HG03378 (cell line): Measurements from ENCODE around the gene NXF1.
"Not testable (repeated sequence)": the region's sequence is repeated elsewhere in the genome, so short reads cannot be mapped to it uniquely, and the experiment has no call there.

Source experiments
- ATAC-seq: cut with Tn5 transposase; IDR thresholded peaks from one replicate; pipeline ENCODE4 v1.9.1; 2021; ENCODE audit warnings: mild to moderate bottlenecking, moderate library complexity; ENCODE audit not compliant: unreplicated experiment

Gene NXF1

DNA sequence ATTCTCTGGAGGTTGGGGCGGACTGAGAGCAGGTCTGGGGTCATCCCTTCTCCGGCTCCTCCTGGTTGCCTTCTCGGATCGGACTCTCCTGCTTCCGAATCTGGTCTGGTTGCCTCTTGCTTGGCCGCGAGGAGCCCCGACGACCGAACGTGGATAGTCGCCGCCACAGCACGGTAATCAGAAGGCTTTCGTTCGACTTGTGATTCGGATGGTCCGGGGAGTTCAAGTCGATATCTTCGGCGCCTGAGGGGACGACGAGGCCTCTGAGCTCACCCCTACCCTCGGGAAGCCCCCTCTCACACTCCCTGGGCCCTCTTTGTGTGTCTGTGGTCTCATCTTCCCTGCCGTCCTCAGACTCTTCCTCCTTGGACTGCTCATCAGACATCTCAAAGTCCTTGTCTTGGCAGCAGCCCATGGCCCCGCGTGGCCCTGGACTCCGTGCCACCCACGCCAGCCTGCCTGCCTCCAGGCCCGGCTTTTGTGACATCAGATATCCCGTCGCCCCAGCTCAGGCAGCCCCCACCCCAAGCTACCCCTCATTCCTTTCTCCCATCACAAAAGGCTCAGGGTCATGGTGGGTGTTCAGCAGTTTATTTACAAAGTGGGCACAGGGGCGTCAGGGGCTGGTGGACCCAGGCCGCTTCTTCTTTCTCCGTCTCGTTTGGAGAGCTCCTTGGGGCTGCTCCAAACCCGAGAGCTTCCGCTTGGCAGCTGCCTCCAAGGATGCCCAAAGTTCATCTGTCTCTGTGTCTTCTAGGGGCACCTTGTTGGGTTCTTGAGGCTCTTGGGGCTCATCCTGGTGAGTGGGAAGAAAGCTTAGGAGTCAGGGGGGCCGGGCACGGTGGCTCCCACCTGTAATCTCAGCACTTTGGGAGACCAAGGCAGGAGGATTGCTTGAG, 27.3 kb upstream of the NXF1 start, which contains the start of gene TEX54:
TSS of gene TEX54 (minus strand) at position 506 of the 899 bp plus-strand sequence.
- ATAC-seq: peak; percentile 13

DNA sequence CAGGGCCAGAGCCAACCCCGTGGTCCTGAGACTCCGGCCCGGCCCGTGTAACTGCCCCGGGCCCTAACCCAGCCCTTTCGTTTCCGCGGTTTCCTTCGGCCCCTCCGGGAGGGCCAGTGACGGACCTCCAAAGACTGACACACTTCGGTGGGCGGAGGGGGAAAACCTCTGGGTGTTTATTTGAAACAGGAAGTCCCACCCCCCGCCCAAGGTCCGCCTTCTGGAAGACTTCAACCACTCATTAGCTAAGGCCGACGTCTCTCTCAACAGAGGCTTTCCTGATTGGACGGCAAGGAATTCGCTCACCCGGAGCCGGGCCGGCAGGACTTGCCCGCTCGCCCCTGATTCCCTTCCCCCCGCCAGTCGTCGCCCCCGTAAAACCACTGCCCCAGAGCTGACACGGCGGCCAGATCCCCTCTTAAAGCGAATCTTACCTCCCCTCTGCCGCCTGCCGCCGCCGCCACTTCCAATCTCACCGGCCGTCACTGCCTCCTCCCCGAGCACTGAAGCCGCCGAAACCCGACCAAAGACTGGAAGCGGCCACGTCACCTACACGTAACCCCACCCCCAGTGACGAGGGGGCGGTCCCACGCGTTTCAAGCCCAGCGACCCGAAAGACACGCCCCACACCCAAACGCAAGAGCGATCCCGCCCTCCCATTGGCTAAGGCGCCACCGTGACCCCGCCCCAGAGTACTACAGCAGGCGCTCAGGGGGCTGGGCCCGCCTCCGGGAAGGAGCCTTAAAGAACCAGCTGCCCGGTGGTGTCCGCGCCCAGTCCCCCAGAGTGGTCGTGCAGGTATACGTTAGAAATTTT, 26.5 kb upstream of the NXF1 start, which contains the start of gene STX5:
TSS of gene STX5 (minus strand) at position 532 of the 816 bp plus-strand sequence. CDS start 808 bp downstream, outside the sequence.
- peak; percentile 57 for ATAC-seq

DNA sequence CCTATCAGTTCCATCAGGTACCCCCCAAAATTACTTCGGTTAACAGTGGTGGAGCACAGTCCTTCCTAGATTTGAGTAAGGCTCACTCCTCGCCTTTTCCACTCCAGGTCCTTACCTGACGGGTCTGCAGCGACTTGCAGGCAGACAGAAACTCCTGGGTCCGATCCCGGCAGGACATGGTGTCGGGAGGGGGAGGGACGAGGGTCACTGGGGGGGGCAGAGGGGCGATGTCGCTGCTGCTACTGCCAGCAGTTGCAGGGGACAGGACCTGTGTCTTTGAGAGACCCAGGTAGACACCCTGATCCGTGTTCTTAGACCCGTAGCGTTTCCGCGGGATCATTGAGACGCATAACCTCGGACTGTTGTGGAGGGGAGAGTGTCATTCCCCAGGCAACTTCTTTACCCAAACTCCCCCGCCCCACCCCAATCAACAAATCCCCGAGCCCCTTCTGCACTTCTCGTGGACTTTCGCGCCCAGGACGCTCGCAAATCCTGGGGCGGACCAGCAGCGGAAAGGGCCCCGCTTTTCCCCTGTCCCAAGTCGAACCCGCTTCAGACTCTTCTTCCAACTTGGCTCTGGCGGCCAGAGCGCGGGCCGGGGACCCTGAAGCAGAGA, 25.8 kb upstream of the NXF1 start:
- ATAC-seq: no peak

DNA sequence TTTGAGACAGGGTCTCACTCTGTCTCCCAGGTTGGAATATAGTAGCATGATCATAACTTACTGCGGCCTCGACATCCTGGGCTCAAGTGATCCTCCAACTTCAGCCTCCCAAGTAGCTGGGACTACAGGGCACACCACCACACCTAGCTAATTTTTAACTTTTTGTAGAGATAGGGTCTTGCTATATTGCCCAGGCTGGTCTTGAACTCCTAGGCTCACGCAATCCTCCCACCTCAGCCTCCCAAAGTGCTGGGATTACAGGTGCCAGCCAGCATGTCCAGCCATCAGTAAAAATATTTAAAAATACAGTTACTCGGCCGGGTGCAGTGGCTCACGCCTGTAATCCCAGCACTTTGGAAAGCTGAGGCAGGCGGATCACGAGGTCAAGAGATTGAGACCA, 22.9 kb upstream of the NXF1 start:
- not testable (repeated sequence) for ATAC-seq

DNA sequence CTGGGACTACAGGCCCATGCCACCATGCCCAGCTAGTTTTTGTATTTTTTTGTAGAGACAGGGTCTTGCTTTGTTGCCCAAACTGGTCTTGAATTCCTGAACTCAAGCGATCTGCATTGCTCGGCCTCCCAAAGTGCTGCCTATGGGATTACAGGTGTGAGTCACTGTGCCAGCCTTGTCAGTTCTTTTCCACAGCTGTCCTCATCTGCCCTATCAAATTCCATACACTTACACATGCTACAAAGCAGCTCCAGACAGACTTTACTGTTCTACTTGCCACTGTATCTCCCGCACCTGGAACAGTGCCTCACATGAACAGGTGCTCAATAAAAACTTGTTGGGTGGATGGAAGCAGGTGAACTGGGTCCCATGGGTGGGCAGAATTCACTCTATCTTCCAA, 18.4 kb upstream of the NXF1 start:
- ATAC-seq: no peak

DNA sequence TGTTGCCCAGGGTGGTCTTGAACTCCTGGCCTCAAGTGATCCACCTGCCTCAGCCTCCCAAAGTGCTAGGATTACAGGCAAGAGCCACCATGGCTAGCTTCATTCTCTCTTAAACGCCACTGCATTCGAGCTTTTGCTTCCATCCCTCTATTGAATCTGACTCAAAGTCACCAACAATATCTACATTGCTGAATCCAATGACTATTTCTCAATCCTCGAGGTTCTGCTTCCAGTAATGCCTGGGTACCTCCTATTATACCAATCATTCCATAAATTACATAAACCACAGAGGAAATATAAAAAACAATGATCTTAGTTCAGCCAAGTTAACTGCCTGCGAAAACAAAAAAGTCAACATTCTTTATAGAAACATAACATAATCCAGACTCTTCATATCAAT, 11.9 kb upstream of the NXF1 start:
- ATAC-seq: no peak

DNA sequence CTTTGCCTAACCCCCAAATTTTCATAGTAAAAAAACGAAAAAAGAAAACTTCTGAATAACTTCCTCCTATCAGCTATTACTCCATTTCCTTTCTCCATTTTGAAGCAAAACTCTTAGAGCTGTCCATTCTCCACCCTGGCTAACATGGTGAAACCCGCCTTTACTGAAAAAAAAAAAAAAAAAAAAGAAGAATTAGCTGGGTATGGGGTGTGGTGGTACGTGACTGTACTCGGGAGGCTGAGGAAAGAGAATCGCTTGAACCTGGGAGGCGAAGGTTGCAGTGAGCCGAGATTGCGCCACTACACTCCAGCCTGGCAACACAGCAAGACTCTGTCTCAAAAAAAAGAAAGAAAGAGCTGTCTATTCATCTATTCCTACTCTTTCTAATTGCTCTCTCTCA, 11.3 kb upstream of the NXF1 start:
- ATAC-seq: no peak

DNA sequence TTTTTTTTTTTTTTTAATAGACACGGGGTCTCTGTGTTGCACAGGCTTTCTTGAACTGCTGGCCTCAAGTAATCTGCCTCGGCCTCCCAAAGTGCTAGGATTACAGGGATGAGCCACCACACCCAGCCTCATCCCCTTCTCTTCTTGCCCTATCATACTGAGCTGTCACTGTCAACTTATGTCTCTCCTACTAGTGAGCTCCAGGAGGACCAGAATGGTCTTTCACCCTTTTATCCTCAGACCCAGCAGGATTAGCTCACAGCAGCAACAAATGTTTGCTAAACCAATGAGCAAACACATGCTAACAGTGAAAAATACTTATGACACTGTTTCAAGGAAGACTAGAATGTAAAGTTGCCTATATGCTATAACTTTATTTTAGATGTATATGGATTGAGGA, 6.4 kb upstream of the NXF1 start:
- ATAC-seq: no peak

DNA sequence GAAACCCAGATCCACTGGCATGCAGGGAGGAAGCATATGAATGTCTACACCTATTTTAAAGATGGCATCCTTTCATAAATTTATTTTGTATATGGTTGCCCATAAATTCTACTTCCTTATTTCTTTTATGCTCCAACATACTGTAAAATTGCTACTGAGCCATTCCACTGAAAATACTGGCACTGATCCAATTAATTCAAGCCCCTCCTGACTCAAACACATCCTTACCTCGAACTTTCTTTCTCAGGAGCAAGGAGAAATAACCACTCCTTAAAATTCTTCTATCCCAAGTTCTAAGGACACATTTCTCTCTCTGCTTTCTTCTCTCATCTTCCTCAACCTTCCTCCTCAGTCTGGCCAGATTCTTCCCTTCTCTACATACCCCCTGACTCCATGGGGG, 5.5 kb upstream of the NXF1 start:
- no peak for ATAC-seq

DNA sequence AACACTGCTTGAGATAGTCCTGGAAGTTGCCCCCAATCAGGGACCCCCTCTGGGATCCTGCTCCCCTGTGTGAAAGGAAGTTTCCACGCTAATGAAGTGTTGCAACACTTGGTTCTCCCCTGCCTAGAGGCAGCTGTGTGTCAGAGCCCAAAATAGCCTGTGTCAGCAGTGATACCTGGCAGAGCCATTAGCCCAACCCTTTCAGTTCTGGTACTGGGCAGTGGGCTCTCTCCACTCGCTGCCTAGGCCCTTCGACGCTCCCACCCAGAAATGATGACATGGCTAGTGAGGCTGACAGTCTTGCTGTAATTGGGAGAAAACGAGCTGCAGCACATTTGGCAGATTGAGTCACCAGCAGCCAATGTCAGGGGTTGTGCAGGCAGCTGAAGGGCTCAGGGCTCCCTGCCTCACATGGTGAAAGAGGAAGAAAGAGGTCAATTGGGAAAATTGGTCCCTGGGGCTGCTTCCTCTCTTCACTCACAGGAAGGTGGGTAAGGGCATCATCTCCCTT, 1.4 kb upstream of the NXF1 start:
- no peak for ATAC-seq

DNA sequence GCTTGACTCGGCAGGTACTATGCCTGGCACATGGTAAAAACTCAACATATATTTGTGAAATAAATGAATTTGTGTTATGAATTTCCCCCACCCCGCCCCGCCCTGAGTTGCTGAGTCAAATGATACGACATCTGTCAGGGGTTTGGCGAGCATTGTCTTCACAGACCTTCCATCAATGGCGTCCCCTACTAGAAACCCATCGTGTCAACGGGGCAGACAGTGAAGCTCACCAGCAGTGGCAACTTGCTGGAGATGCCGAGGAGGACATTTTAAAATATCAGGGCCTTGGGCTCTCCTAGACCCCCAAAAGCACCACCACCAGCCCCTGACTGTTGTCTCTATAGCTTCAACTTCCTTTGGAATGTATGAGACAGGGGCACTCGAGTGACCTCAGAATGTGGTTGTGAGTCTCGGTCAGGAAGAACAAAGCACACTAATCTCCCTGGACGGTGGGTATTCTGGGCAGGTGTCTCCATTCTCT, 761 bp upstream of the NXF1 start:
- no peak for ATAC-seq

DNA sequence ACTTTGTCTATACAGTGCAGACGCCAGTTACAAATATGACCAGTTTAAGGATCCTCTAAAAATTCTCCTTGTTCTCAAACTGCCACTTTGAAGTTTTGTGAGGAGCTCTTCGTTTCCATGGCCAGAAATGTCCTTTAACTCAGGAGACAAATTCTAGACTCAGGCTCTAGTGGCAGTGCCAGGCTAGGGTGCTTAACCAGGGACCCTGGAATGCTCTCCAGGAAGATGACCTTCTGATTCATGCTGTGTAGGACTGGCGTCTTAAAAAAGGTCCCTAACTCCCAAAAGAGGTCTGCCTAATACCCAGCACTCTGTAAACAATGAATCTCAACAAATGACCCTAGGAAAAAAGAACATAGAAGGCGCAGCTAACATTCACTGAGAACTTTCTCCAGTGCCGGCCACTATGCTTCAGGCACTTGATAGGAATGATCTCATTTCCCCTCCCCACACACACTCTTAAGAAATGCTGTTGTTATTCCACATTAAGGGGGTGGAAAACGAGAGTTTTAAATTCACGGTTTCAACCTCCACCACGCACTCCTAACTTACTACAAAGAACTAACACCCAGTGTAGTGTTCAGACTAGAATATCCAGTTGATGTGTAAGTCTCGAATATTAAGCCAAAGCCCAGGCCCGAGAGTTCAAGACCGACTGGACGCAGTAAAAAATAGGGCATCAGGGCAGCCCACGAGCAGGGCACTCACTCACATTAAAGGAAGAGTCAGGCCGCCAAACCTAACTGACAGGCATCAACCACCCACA, 747 bp downstream of the NXF1 start:
- peak; percentile 5 for ATAC-seq

DNA sequence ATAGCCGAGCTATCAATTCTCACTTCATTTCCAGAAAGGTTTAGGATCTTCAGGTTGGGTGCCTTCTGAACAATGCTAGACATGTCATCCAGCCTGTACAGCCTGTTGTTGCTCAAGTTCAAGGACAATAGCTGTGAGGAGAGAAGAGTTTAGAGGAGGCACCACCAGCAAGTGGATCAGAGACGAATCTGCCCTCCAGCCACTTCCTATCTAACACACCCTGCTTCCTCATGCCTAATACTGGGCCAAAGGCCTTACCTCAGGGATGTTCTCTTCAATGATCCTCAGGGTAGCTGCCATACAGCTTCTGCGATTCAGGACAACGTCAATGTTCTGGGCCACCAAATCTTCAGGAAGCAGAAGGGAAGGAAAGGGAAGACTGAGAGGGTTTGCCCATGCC, 4.2 kb downstream of the NXF1 start:
- no peak for ATAC-seq

DNA sequence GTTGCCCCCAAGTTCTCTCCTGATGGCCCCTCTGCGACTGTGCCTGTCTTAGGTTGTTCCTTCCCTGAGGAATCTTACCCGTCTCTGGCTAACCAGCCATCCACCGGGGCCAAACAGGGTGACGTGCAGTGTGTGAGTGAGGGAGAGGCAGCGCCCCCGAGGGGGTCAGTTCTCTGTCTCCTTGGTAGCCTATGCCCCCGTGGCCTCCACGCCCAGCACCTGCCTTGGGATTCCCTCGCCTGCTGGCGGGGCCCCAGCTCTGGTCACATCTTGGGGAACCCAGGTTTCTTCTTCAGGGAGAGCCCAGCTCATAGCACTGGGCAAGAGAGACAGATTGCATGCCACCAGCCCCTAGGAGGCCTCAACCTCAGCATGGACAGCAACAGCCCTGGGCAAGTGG, 5.8 kb downstream of the NXF1 start:
- ATAC-seq: no peak

DNA sequence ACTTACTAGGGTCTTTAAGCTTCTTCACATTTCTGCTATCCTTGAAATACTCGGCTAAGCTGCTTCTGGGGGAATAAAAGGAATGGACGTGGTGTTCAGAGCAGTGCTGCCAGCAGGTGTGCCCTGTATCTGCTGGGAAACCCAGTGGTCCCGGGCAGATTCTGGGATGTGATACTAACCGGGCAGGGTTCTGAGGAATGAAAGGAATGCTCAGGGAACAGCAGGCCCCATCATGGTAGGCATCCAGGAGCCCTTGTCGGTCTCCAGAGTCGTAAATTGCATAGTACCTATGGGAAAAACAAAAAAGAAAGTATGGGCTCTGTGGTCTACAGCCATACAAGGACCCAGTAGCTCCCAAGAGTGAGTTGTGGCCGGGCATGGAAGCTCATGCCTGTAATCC, 9.0 kb downstream of the NXF1 start:
- ATAC-seq: no peak

DNA sequence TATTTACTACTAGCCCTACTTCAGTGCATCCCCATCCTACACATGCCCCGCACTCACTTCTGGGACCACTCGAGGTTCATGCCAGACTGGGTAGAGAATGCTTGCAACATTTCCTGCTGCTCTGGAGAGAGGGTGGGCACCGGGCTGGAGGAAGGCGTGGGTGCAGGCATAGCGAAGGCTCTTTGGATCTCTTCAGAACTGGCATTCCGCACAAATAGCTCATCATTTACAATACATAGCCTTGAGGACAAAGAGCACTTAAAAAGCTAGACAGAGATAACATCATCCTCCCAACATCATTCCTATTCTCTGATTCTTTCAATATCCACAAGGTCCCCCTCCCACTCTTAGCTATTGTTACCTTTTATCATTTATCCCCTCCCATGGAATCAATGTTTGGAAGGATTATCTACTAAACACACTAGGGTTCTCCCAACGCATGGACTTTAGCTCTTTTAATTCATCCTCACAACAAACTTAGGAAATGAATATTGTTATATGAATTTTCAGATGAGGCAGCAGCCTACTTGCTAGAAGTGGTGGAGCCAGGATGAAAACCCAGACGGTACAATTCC, 11.0 kb downstream of the NXF1 start:
- ATAC-seq: no peak

DNA sequence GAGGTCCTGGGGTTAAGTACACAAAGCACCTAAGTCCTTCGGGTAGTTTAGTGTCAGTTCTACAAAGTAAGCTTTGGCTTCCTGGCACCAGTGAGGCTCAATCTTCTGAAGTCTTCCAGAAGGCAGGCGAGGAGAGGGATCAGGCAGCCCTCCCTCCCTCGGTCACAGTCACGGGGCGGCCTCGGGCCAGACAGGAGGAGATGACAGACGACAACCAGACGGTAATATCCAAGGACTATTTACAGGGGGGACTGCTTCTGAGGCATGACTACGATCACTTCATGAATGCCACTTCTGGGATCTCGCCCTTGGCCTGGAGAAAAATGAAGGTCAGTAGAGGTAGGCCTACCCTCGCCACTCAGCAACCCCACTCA, 13.1 kb downstream of the NXF1 start:
- ATAC-seq: no peak

DNA sequence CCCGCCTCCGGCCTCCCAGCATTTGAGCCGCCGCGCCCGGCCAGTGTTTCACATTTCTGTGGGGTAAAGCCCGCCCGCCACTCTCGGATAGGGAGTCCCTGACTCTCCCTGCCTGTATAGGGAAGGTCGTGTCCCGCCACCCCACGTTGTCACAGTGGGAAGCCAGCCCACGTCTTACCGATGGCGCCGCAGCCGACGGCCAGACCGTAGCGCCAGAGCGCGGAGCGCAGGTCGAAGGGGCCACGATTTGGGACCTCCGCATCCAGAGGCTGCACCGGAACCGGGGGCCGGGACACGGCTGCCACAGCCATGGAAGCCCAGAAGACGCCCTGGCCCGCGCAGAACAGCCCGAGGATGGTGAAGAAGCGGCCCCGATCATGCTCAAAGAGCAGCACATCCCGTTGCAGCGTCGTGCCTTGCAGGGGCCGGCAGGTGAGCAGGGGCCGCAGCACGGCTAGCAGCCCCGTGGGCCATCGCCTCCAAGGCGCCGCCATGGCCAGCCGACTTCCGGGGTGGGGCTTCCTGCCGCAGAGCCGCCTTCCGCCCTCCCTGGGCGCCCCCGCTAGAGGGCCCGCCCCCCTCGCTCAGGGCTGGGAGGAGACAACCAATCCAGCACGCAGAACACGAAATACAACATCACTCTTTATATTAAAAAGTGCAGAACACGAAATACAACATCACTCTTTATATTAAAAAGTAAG, 13.6 kb downstream of the NXF1 start, which contains the start of gene TMEM223:
TSS of gene TMEM223 (minus strand) at position 506 of the 701 bp plus-strand sequence. CDS start at position 494, 12 bp downstream.
- ATAC-seq: peak; percentile 38

DNA sequence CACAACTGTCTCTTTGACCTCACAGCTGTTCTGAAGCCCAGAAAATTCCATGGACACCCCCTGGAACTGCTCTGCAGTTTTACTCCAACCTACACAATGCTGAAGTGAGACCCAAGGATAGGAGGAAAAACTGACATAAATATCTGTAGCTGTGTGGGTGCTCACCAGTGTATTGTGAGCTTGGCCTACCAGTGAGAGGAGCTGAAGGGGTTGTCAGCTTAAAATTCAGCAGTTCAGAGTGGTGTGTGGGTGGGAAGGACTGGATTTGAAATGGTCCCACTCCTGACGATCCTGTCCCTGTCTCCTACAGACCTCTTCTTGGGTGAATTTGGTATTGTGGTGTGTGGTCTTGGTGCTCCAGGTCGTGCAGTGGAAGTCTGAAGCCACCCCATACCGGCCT, 15.7 kb downstream of the NXF1 start:
- ATAC-seq: no peak
